GM21723 (cell line): ENCODE data around the gene C1orf94.
"Not testable (repeated sequence)": the region's sequence is repeated elsewhere in the genome, so short reads cannot be mapped to it uniquely, and the experiment has no call there.

Experiments used
- ATAC-seq: cut with Tn5 transposase; IDR thresholded peaks from one replicate; pipeline ENCODE4 v1.9.1; 2021; ENCODE audit warnings: mild to moderate bottlenecking, moderate library complexity; ENCODE audit not compliant: unreplicated experiment

The C1orf94 gene

GRCh38 chr1:34163792-34164731, 12.6 kb upstream of the C1orf94 start:
- ATAC-seq, result no peak

GRCh38 chr1:34164771-34165391, 11.8 kb upstream of the C1orf94 start, which contains the start of gene CSMD2:
Gene CSMD2 (minus strand): TSS chr1:34165230. CDS start chr1:34165097, 133 bp downstream.
- no peak for ATAC-seq

- ATAC-seq, result no peak
Observed at GRCh38 chr1:34165422-34165921, 11.2 kb upstream of the C1orf94 start.

GRCh38 chr1:34166191-34166624, 10.5 kb upstream of the C1orf94 start:
- ATAC-seq, result no peak

GRCh38 chr1:34166625-34167361, 9.9 kb upstream of the C1orf94 start:
- no peak for ATAC-seq

- no peak for ATAC-seq
Observed at GRCh38 chr1:34167389-34167788, 9.3 kb upstream of the C1orf94 start.

GRCh38 chr1:34175744-34176143, 963 bp upstream of the C1orf94 start:
- no peak for ATAC-seq

- no peak for ATAC-seq
Observed at GRCh38 chr1:34178072-34178471, 1.4 kb downstream of the C1orf94 start.

GRCh38 chr1:34183381-34183780, 6.7 kb downstream of the C1orf94 start:
- ATAC-seq, result not testable (repeated sequence)

- no peak for ATAC-seq
Observed at GRCh38 chr1:34186741-34187494, 10.2 kb downstream of the C1orf94 start.

GRCh38 chr1:34188418-34188817, 11.7 kb downstream of the C1orf94 start:
- ATAC-seq, result no peak

- no peak for ATAC-seq
Observed at GRCh38 chr1:34188985-34189384, 12.3 kb downstream of the C1orf94 start.

- ATAC-seq, result no peak
Observed at GRCh38 chr1:34190692-34191091, 14.0 kb downstream of the C1orf94 start.

GRCh38 chr1:34192621-34193020, 15.9 kb downstream of the C1orf94 start:
- ATAC-seq, result no peak

- no peak for ATAC-seq
Observed at GRCh38 chr1:34199927-34200326, 23.2 kb downstream of the C1orf94 start.

GRCh38 chr1:34212673-34213072, 36.0 kb downstream of the C1orf94 start:
- no peak for ATAC-seq

GRCh38 chr1:34213956-34214355, 37.2 kb downstream of the C1orf94 start:
- ATAC-seq, result no peak

GRCh38 chr1:34231441-34231840, 54.7 kb downstream of the C1orf94 start:
- ATAC-seq, result no peak

GRCh38 chr1:34235594-34235993, 58.9 kb downstream of the C1orf94 start:
- no peak for ATAC-seq

GRCh38 chr1:34236089-34236488, 59.4 kb downstream of the C1orf94 start:
- no peak for ATAC-seq
